Mononuclear cell (primary cell): ENCODE results near the gene AATK. TPM values are rescaled to one million over a fixed set of nuclear protein-coding genes. Genes with fewer than 3 reads are reported as not detected.

Experiments used
- H3K27me3 ChIP-seq: 2 replicates; pipeline ENCODE4 v1.6.0; 2011; ENCODE audit warnings: low read length, control low read depth; ENCODE audit not compliant: insufficient read depth
- H3K4me1 ChIP-seq: 2 replicates; pipeline ENCODE4 v1.5.1; 2011; ENCODE audit warnings: mild to moderate bottlenecking, low read length, control low read depth; ENCODE audit not compliant: insufficient read depth
- H3K4me3 ChIP-seq: 2 replicates; pipeline ENCODE4 v1.5.1; 2011; ENCODE audit warnings: mild to moderate bottlenecking, low read length, moderate library complexity
- H3K9me3 ChIP-seq: 2 replicates; pipeline ENCODE4 v1.5.1; 2011; ENCODE audit warnings: low read depth, mild to moderate bottlenecking, control low read depth, low read length
- total RNA-seq: library from RNA; depleted of rRNA; stranded (reverse); fragments of >200 nt; gene quantifications from one replicate; pipeline ENCODE4 v1.2.3, GENCODE V29; 2012

AATK gene
- total RNA-seq, 1 donor: 2.0 TPM

DNA sequence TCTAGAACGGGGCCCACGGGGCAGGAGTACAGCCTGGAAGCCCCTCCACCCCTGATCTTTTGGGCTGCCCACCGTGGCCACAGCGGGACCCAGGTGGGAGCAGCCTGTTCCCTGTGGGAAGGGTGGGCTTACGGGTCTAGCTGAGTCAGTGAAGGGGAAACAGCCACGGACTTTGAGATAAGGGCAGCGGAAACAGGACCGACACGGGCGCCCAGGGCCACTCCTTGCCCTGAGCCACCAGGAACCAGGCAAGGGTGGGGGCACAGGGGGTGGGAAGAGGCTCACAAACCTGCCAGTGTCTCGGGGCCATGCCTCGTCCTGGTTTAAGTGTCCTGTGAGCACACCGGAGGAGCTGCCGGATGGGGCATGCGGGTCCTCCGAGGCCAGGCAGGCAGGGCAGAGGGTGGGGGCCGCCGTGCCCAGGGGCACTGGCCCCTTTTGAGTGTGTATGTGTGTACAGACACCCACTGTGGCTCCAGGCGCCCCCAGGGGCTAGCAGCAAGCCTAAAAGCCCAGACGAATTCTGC lies 48.3 kb downstream of the AATK start:
- H3K4me1 ChIP-seq: no peaks in the 10 kb centered on the region
- H3K9me3 ChIP-seq: no peaks in the 10 kb centered on the region
- H3K4me3 ChIP-seq: no peak overlapping the region
- H3K27me3 ChIP-seq: no peaks in the 10 kb centered on the region

- Histone ChIP-seq H3K9me3 (no peaks in the 10 kb centered on the region), H3K4me1 (no peaks in the 10 kb centered on the region), H3K4me3 (no peak overlapping the region), H3K27me3 (no peaks in the 10 kb centered on the region)
Observed at GRCh38 chr17:81116704-81117103, 49.3 kb downstream of the AATK start.

DNA sequence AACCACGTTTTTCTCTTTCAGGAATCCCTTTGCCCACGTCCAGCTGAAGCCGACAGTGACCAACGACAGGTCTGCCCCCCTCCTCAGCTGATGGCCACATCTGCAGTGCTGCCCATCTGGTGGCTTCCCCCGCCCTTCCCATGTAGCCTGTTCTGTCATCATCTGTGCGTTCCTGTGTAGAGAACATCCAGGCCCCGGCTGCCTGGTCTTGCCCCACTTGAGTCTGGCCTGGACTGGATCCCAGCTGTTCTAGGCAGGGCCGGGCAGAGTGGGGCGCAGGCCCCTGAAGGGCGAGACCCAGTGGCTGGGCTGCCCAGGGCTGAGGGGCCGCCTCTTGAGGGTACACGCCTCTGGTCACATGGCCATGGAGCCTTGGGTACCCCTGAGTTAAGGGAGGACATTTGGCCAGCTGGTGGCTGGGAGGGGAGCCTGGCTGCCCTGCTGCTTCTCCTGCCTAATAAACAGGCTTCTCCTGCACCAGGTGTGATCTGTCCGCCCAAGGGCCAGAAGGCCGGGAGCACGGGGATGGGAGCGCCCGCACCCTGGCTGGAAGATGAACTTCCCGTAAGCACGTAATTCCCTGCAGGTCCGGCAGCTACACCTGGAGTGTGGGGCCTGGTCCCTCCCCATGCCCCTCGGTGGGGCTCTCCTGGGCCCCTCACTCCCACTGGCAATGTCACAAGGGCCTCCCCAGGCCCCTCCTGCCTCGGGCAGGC lies 50.1 kb downstream of the AATK start:
- Histone ChIP-seq H3K27me3 (no peaks in the 10 kb centered on the region), H3K4me1 (no peaks in the 10 kb centered on the region)

GRCh38 chr17:81115219-81115618 lies 50.8 kb downstream of the AATK start:
- Histone ChIP-seq H3K27me3 (no peaks in the 10 kb centered on the region), H3K4me1 (no peaks in the 10 kb centered on the region), H3K9me3 (no peaks in the 10 kb centered on the region), H3K4me3 (no peak overlapping the region)

More for the DNA sequence above, 50.1 kb downstream of the AATK start:
- Histone ChIP-seq H3K9me3 (no peaks in the 10 kb centered on the region), H3K4me3 (no peak overlapping the region)

GRCh38 chr17:81114351-81115093 lies 51.5 kb downstream of the AATK start:
- Histone ChIP-seq H3K9me3 (no peaks in the 10 kb centered on the region), H3K4me3 (no peak overlapping the region), H3K27me3 (no peaks in the 10 kb centered on the region), H3K4me1 (no peaks in the 10 kb centered on the region)

- Histone ChIP-seq H3K9me3 (no peaks in the 10 kb centered on the region), H3K4me1 (no peaks in the 10 kb centered on the region), H3K4me3 (no peak overlapping the region), H3K27me3 (no peaks in the 10 kb centered on the region)
Observed at GRCh38 chr17:81113158-81113724, 52.8 kb downstream of the AATK start.

DNA sequence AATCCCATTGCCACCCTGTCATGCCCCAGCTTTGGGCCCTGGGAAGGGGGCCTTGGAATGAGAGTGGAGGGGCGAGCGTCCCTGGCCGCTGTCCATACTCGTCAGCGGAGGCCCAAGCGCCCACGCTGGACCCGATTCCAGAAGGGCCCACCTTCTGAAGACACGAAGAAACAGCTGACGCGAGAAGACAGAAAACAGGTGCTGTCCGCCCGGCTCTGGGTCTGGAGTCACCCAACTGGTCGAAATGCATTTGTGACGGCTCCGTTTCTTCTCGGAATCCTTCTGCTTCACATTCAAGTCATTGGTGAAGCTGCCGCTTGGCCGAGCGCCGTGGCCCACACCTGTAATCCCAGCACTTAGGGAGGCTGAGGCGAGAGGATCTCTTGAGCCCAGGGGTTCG lies 53.6 kb downstream of the AATK start:
- H3K9me3 ChIP-seq: no peaks in the 10 kb centered on the region
- H3K4me3 ChIP-seq: no peak overlapping the region
- no peaks in the 10 kb centered on the region for H3K27me3 ChIP-seq
- H3K4me1 ChIP-seq: no peaks in the 10 kb centered on the region

- Histone ChIP-seq H3K4me1 (no peaks in the 10 kb centered on the region), H3K27me3 (no peaks in the 10 kb centered on the region), H3K4me3 (no peak overlapping the region), H3K9me3 (no peaks in the 10 kb centered on the region)
Observed at GRCh38 chr17:81111066-81111465, 55.0 kb downstream of the AATK start.

DNA sequence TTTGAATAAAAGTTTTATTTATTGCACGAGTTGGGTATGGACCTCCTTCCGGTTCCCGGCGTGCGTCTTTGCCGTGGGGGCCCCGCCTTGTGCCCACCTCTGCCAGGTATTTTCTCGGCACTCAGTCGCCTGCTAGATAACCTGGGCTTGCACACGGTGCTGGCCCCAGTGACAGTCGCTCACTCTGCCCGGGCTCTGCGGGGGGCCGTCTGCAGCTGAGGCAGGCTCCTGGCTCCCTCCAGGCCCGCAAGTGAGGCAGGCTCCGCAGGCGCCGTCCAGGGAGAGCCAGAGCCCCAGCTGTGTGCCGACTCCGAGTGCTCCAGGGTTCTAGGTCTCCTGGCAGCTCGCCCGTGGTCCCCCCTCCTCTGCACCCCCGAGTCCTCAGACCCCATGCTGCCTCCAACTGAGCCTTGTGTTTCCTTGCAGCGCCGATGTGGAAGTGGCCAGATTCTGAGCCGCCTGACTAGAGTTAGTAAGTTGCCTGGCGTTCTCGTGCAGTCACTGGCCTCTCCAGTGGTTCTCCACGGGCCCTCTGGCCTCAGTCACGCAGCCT lies 55.5 kb downstream of the AATK start:
- Histone ChIP-seq H3K4me1 (no peaks in the 10 kb centered on the region), H3K4me3 (no peak overlapping the region), H3K27me3 (no peaks in the 10 kb centered on the region), H3K9me3 (no peaks in the 10 kb centered on the region)

- no peaks in the 10 kb centered on the region for H3K9me3 ChIP-seq
- no peaks in the 10 kb centered on the region for H3K4me1 ChIP-seq
- H3K4me3 ChIP-seq: no peak overlapping the region
- no peaks in the 10 kb centered on the region for H3K27me3 ChIP-seq
Observed at GRCh38 chr17:81109957-81110356, 56.1 kb downstream of the AATK start.

- Histone ChIP-seq H3K9me3 (no peaks in the 10 kb centered on the region), H3K4me1 (no peaks in the 10 kb centered on the region), H3K27me3 (no peaks in the 10 kb centered on the region), H3K4me3 (no peak overlapping the region)
Observed at GRCh38 chr17:81108220-81108619, 57.8 kb downstream of the AATK start.

GRCh38 chr17:81106716-81107115 lies 59.3 kb downstream of the AATK start:
- no peaks in the 10 kb centered on the region for H3K27me3 ChIP-seq
- H3K9me3 ChIP-seq: no peaks in the 10 kb centered on the region
- peaks cover 4% of the 10 kb centered on the region for H3K4me1 ChIP-seq
- no peak overlapping the region for H3K4me3 ChIP-seq

- Histone ChIP-seq H3K4me1 (peaks cover 7% of the 10 kb centered on the region), H3K27me3 (no peaks in the 10 kb centered on the region), H3K4me3 (no peak overlapping the region), H3K9me3 (no peaks in the 10 kb centered on the region)
Observed at GRCh38 chr17:81103379-81103778, 62.6 kb downstream of the AATK start.

DNA sequence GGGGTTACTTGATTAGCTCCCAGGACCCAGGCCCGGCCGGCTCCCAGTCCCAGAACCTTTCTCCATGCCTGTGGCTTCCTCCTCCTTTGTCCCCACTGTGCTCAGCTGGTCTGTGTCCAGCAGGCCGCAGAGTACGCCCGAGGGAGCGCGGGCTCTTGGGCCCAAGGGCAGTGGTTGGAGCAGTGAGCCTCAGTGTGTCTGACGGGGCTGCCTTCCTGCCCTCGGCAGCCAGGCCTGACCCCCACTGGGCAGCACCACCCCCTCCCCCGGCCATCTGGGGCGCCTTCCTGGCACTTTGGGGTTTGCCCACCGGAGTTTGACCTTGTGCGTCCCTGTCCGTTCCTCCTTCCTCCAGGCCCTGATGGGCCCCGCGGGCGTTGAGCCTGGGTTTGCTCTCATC lies 63.2 kb downstream of the AATK start:
- H3K4me1 ChIP-seq: peaks cover 7% of the 10 kb centered on the region
- no peak overlapping the region for H3K4me3 ChIP-seq
- H3K9me3 ChIP-seq: no peaks in the 10 kb centered on the region
- H3K27me3 ChIP-seq: no peaks in the 10 kb centered on the region

GRCh38 chr17:81102352-81102751 lies 63.7 kb downstream of the AATK start:
- no peaks in the 10 kb centered on the region for H3K9me3 ChIP-seq
- no peaks in the 10 kb centered on the region for H3K27me3 ChIP-seq
- no peak overlapping the region for H3K4me3 ChIP-seq
- peaks cover 12% of the 10 kb centered on the region for H3K4me1 ChIP-seq
